ENCODE measurements around the gene UBE2L3.
"Not testable (repeated sequence)": the region's sequence is repeated elsewhere in the genome, so short reads cannot be mapped to it uniquely, and the experiment has no call there.

The UBE2L3 gene

GRCh38 chr22:21571679-21572078 is 4.2 kb downstream of the UBE2L3 start:
- DNase-seq (ENCODE audit: low spot score) = no peak

DNA sequence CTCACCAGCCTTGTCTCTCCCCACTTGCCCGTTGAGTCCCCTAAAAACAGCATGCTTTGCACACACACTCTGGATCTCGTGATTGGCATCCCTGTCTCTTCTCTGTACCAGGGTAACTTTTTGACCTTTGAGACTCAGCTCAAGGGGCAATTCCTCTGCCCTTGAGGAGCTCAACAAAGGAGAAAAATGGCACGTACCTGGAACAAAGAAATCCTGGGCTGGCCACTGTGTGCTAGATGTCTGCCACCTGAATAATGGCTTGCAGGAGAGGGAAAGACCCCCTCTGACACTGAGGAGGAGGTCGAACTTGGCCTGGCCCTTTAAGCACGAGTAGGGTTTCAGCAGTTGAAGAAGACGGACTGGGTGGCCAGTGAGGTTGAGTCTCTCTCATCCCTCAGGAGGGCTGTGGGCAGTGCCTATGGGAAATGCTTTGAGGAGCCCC is 5.8 kb downstream of the UBE2L3 start:
- no peak for DNase-seq (ENCODE audit: low spot score)

GRCh38 chr22:21573750-21574494 is 6.4 kb downstream of the UBE2L3 start:
- DNase-seq (ENCODE audit: low spot score) = no peak

DNA sequence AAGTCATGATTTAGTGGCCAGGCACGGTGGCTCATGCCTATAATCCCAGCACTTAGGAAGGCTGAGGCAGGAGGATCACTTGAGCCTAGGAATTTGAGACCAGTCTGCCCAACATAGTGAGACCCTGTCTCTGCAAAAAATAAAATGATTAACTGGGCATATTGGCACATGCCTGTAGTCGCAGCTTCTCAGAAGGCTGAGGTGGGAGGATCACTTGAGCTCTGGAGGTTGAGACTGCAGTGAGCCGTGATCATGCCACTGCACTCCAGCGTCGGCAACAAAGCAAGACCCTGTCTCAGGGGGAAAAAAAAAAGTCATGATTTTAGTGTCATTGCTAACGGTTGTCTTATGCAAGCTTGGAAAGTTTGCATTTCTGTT is 11.9 kb downstream of the UBE2L3 start:
- DNase-seq (ENCODE audit: low spot score) = no peak

GRCh38 chr22:21580623-21581007 is 13.1 kb downstream of the UBE2L3 start:
- DNase-seq (ENCODE audit: low spot score) = not testable (repeated sequence)

- not testable (repeated sequence) for DNase-seq (ENCODE audit: low spot score)
These were observed 13.6 kb downstream of the UBE2L3 start for GRCh38 chr22:21581009-21581713.

DNA sequence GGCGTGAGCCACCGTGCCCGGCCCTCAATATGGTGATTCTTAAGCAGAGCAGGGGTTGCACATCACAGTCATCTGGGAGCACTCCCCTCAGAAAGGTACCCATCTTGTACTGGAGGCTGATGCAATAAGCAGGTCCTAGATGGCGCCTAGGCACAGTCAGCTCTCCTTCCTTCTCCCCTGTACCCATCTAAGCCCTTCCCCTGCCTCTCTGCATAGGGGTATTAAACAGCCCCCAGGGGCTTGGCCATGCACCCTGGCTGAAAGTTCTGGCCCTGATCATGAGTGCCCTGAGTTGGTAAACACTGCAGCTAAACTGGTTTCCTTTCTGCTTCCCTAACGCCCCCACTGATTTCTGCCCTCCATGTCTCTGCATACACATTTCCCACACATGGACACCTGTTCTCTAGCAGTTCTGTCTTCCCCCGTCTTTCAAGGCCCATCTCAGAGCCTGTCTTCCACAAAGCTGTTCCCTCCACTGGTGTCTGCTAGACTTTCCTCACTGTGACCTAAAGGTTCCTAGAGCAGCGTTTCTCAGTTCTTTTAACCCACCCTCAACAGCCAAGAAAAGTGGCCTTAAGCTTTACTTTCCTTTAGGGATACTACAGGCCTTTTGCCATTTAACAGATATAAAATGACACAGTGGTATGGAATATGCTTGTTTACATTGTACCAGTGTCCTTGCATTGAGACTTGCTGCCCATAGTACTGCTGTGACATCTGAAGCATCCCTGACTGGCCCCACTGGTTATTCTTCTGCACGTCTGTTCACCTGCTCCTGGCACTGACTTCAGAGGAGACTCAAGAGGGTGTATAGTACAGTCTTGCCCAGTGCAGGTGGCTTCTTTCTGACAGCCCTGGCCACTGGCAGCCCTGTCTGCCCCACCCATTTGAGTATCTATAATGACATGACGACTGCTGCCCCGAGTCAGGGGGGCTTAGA is 15.6 kb downstream of the UBE2L3 start:
- no peak for DNase-seq (ENCODE audit: low spot score)

DNA sequence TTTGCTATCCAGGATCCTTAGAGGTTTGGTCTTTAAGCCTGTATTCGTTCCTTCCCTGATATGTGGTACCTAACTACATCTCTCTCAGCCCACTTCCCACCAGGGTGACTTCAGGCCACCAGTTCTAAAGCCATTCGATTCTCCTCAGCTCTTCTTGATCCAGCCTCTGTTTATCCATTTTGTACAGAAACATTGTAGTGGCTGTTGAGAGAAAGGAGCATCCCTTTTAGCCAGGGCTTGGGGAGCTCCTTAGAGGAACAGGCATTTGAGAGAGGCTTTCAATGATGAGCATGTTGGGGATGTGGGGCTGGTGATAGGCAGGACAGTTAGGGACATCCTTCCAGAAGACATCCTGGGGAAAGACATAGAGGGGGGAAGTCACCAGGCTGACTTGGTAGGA is 17.9 kb downstream of the UBE2L3 start:
- no peak for DNase-seq (ENCODE audit: low spot score)

GRCh38 chr22:21587803-21588611 is 20.5 kb downstream of the UBE2L3 start:
- no peak for DNase-seq (ENCODE audit: low spot score)

DNA sequence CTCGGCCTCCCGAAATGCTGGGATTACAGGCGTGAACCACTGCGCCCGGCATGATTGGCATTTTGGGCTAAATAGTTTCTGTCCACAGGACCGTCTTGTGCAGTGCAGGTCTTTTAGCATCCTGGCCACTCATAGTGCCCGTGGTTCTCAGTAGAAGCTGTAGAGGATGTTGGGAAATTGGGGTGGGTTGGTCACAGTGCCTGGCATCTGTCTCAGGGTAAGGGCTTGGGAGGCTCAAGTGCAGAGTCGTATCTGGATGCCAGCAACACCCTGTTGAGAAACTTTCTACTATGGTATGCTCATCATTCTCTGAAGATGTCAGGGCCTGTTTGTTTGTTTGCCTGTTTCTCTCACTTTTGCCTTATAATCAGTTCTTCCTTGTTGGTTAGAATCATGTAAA is 21.9 kb downstream of the UBE2L3 start:
- DNase-seq (ENCODE audit: low spot score) = no peak

- DNase-seq (ENCODE audit: low spot score) = no peak
These were observed 23.5 kb downstream of the UBE2L3 start for GRCh38 chr22:21590809-21591641.

GRCh38 chr22:21591695-21592094 is 24.2 kb downstream of the UBE2L3 start:
- DNase-seq (ENCODE audit: low spot score) = no peak

- DNase-seq (ENCODE audit: low spot score) = no peak
These were observed 24.9 kb downstream of the UBE2L3 start for GRCh38 chr22:21592422-21592821.

DNA sequence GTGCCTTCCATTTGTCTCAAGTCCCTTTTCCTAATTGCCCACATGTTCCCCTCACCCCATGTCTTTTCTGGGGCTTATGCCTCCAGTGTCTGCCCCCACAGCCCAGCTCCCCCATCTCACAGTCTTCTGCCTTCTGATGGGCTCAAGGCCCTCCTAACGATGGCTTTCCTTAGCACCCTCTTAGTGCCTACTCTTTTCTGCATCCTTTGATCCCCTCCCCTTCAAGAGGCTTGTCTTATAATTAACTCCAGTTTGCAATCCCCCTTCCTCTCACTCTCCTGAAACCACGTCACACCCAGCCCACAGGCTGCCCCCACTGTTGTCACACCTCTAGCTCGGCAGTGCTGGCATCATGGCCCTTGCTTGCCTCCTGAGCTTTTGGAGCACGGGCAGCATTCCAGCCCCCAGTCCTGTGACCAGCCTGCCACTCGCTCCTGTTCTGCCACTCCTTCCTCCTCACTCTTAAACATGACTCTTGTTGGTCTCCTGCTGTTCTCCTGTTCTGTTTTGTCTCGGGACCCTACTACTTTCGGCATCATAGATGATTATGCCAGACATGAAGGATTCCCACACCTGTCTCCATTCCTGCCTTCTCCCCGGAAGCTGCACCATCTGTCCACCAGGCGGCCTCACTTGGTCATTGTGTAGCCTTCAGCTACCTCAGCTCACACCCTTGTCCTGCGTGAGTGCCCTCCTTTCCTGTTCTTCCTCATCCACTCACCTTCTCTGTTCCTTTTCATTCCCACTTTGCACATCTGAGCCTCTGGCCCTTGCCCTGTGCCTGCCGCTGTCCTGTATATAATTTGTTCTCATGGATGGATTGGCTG is 26.1 kb downstream of the UBE2L3 start:
- no peak for DNase-seq (ENCODE audit: low spot score)

- DNase-seq (ENCODE audit: low spot score) = no peak
These were observed 27.4 kb downstream of the UBE2L3 start for GRCh38 chr22:21594865-21595452.

DNA sequence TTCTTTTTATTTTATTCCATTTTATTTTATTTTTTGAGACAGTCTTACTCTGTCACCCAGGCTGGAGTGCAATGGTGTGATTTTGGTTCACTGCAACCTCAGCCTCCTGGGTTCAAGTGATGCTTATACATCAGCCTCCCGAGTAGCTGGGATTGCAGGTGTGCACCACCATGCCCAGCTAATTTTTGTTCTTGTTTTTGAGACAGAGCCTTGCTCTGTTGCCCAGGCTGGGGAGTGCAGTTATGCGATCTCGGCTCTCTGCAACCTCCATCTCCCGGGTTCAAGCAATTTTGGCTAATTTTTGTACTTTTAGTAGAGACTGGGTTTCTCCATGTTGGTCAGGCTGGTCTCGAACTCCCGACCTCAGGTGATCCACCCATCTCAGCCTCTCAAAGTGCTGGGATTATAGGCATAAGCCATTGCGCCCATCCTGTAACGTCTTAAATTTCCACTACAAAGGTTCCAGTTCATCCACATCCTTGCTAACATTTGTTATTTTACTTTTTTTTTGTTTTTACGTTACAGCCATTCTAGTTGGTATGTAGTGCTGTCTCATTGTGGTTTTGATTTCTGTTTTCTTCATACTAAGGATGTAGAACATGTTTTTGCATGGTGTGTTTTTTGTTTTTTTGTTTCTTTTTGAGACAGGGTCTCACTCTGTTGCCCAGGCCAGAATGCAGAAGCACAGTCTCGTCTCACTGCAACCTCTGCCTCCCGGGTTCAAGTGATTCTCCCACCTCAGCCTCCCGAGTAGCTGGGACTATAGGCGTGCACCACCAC is 29.0 kb downstream of the UBE2L3 start:
- DNase-seq (ENCODE audit: low spot score) = not testable (repeated sequence)

DNA sequence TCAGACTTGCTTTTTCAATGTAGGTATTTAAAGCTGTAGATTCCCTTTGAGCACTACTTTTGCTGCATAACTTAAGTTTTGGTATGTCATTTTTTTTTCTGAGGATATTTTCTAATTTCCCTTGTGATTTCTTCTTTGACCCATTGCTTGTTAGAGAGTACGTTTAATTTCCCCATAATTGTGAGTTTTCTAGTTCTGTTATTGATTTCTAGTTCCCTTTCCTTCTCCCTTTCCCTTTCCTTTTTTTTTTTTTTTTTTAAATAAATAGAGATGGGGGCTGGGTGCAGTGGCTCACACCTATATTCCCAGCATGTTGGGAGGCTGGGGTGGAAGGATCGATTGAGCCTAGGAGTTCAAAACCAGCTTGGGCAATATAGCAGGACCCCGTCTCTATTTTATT is 30.8 kb downstream of the UBE2L3 start:
- no peak for DNase-seq (ENCODE audit: low spot score)

DNA sequence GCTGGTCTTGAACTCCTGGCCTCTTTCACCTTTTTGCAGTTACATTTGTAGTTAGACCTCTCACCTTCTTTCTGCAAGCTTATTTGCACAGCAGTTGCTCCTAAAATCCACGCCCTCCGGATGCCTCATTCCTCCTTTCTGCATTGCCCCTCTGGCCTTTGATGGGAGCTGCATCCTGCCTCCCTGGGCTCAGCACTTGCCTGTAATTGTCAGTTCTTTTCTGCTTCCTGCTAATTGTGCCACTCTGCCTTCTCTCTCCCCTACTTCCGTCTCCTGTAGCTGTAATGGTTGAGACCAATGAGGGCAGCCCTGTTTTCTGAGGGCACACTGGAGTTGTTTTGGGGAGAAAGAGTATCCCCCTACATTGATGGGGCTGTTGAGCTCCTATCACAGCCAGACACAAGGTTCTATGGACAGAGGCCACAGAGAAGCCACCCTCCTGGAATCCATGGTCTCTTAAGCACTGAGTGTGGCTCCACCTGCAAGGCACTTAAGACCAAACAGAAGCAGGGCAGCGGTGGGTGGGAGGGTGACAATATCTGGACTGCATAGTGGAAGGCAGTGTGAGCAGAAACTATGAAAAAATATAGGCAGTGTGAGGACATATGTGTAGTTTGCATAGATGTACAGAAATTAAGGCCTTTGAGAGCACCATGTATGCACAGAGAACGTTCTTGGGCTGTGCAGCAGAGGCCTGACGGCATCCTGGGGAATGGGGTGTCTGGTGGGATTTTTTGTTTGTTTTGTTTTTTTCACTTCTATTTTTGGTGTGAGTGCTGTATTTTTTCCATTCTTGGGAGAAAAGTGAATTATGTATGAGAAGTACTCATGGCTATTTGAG is 31.8 kb downstream of the UBE2L3 start:
- DNase-seq (ENCODE audit: low spot score) = no peak
